IPS DF 6.9 (cell line): ENCODE results near the gene MAPKAPK2.

Experiments used
- DNase-seq: peaks from one replicate; pipeline ENCODE4 v3.0.0-alpha.2; 2013; ENCODE audit warnings: low read depth, low spot score
- H3K27ac ChIP-seq: one replicate; pipeline ENCODE4 v1.5.1; 2013; ENCODE audit warnings: low read length, control low read depth
- H3K27me3 ChIP-seq: 2 replicates; pipeline ENCODE4 v1.6.1; 2013; ENCODE audit warnings: mild to moderate bottlenecking, low read length; ENCODE audit not compliant: control insufficient read depth, insufficient read depth
- H3K36me3 ChIP-seq: 2 replicates; pipeline ENCODE4 v1.6.1; 2013; ENCODE audit warnings: low read length; ENCODE audit not compliant: control insufficient read depth, insufficient read depth
- H3K4me1 ChIP-seq: 2 replicates; pipeline ENCODE4 v1.6.1; 2013; ENCODE audit warnings: low read length; ENCODE audit not compliant: control insufficient read depth, insufficient read depth
- H3K4me3 ChIP-seq: 2 replicates; pipeline ENCODE4 v1.5.1; 2013; ENCODE audit warnings: mild to moderate bottlenecking, low read length
- H3K9me3 ChIP-seq: 2 replicates; pipeline ENCODE4 v1.6.1; 2013; ENCODE audit warnings: low read length, inconsistent platforms; ENCODE audit not compliant: control insufficient read depth, insufficient read depth
- WGBS: extraction: QIAGEN DNeasy Blood & Tissue Kit; methylation state at CpG from one replicate; pipeline ENCODE4 v1.1.7; 2013; ENCODE audit warnings: mixed read lengths, missing lambda C conversion rate; ENCODE audit not compliant: insufficient read length, insufficient coverage; 5-methylcytosine and 5-hydroxymethylcytosine counted together

MAPKAPK2 gene

GRCh38 chr1:206744683-206745082, 60.0 kb downstream of the MAPKAPK2 start:
- no peaks in the 10 kb centered on the region for H3K9me3 ChIP-seq
- H3K36me3 ChIP-seq: no peaks in the 10 kb centered on the region
- H3K27me3 ChIP-seq: no peaks in the 10 kb centered on the region
- no peak for DNase-seq
- no CpG with 5 or more reads among the region's 4 CpGs for WGBS
- H3K4me3 ChIP-seq: no peak overlapping the region
- peaks cover 1% of the 10 kb centered on the region; the same call in 1 of the 2 replicates for H3K4me1 ChIP-seq
- no peak overlapping the region for H3K27ac ChIP-seq

- no peak overlapping the region for H3K27ac ChIP-seq
- DNase-seq: no peak
- H3K36me3 ChIP-seq: no peaks in the 10 kb centered on the region
- no CpG with 5 or more reads among the region's 1 CpG for WGBS
- no peak overlapping the region for H3K4me3 ChIP-seq
- no peaks in the 10 kb centered on the region for H3K27me3 ChIP-seq
- H3K9me3 ChIP-seq: no peaks in the 10 kb centered on the region
- no peaks in the 10 kb centered on the region for H3K4me1 ChIP-seq
These were observed 60.6 kb downstream of the MAPKAPK2 start for GRCh38 chr1:206745301-206745700.

DNA sequence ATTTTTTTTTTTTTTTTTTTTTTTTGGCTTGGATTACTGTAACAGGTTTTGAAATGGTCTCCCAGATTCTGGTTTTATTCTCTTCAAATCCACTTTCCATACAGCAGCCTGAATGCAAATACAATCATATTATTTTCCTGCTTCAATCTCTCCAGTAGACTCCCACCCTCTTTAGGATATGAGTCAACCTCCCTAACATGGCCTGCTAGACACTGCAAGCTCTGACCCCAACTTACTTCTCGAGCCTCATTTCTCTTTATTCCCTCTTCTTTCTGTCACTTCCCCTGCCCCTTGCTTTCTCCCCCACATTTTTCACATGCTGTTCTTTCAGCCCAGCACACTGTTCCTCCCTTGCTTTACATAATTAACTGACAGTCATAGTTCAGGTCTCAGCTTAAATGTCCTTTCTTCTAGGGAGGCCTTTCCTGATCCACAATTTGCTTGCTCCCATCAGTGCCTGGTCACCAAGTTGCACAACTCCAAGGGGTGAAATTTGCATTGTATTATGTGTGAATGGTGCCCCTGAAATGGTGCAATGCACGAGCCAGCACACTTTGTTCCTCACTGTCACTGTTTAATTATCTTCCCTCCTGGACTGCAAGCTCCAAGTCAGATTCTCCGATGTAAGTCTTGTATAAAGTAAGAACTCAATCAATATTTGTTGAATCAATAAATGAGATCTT, 63.8 kb downstream of the MAPKAPK2 start:
- WGBS: no CpG with 5 or more reads among the region's 3 CpGs
- no peak overlapping the region for H3K4me3 ChIP-seq
- no peaks in the 10 kb centered on the region for H3K4me1 ChIP-seq
- DNase-seq: no peak
- H3K36me3 ChIP-seq: no peaks in the 10 kb centered on the region
- no peaks in the 10 kb centered on the region for H3K9me3 ChIP-seq
- no peaks in the 10 kb centered on the region for H3K27me3 ChIP-seq
- H3K27ac ChIP-seq: no peak overlapping the region

GRCh38 chr1:206751891-206752290, 67.2 kb downstream of the MAPKAPK2 start:
- no CpG with 5 or more reads among the region's 5 CpGs for WGBS
- Histone ChIP-seq H3K4me1 (no peaks in the 10 kb centered on the region), H3K27me3 (no peaks in the 10 kb centered on the region), H3K36me3 (no peaks in the 10 kb centered on the region), H3K27ac (no peak overlapping the region), H3K9me3 (no peaks in the 10 kb centered on the region), H3K4me3 (no peak overlapping the region)
- no peak for DNase-seq

DNA sequence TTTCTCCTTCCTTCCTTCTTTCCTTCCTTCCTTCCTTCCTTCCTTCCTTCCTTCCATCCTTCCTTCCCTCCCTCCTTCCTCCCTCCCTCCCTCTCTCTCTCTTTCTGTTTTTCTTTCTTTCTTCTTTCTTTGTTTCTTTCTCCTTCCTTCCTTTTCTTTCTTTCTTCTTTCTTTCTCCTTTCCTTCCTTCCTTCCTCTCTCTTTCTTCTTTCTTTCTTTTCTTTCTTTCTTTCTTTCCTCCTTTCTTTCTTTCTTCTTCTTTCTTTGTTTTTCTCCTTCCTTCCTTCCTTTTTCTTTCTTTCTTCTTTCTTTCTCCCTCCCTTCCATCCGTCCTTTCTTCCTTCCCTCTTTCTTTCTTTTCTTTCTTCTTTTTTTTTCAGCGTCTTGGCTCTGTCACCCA, 67.8 kb downstream of the MAPKAPK2 start:
- no peaks in the 10 kb centered on the region for H3K9me3 ChIP-seq
- no peak overlapping the region for H3K4me3 ChIP-seq
- no CpG with 5 or more reads among the region's 2 CpGs for WGBS
- no peaks in the 10 kb centered on the region for H3K27me3 ChIP-seq
- no peaks in the 10 kb centered on the region for H3K4me1 ChIP-seq
- H3K36me3 ChIP-seq: no peaks in the 10 kb centered on the region
- no peak for DNase-seq
- H3K27ac ChIP-seq: no peak overlapping the region

DNA sequence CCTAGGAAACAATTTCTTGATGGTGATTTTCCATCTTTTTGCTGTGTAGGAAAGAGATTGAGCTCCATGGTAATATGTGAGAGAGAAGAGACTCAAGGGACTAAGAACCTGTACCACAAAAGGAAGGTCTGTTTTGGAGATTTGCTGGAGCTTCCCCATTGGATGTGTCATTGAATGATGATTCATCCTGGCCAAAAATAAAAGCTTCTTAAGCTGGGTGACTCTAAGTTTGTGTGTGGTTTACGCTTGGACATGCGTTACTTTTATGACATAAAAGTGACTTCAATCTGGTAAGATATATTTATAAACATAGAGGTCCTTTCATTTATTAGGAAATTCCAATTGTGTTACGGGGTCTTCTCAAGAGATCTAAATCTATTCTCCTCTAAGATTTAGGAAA, 68.4 kb downstream of the MAPKAPK2 start:
- Histone ChIP-seq H3K9me3 (no peaks in the 10 kb centered on the region), H3K27ac (no peak overlapping the region), H3K27me3 (no peaks in the 10 kb centered on the region), H3K4me1 (no peaks in the 10 kb centered on the region), H3K36me3 (no peaks in the 10 kb centered on the region), H3K4me3 (no peak overlapping the region)
- no CpG with 5 or more reads among the region's 3 CpGs for WGBS
- DNase-seq: no peak

DNA sequence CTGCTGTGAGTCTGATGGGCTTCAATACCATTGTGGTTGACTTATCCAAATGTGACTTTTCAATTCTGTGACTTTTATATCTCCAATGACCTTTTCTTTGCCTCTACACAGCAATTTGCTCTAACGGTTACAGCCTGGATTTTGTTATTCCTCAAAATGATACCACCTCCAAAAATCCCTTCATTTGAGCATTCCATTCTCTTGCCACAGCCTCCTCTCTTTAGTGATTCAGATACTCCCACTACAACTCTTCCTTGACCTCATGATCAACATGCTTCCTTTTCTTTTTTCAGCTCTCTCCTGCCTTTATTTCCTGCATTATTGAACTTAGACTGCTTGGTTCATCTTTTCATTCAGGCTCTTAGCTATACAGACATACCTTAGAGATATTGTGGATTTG, 69.3 kb downstream of the MAPKAPK2 start:
- Histone ChIP-seq H3K4me3 (no peak overlapping the region), H3K27ac (no peak overlapping the region), H3K4me1 (no peaks in the 10 kb centered on the region), H3K27me3 (no peaks in the 10 kb centered on the region), H3K9me3 (no peaks in the 10 kb centered on the region), H3K36me3 (no peaks in the 10 kb centered on the region)
- no CpG with 5 or more reads among the region's 1 CpG for WGBS
- no peak for DNase-seq

GRCh38 chr1:206757524-206758266, 73.0 kb downstream of the MAPKAPK2 start:
- Histone ChIP-seq H3K27ac (no peak overlapping the region), H3K27me3 (no peaks in the 10 kb centered on the region), H3K36me3 (no peaks in the 10 kb centered on the region), H3K4me3 (no peak overlapping the region), H3K9me3 (no peaks in the 10 kb centered on the region), H3K4me1 (no peaks in the 10 kb centered on the region)
- no CpG with 5 or more reads among the region's 13 CpGs for whole genome bisulfite sequencing
- no peak for DNase-seq

DNA sequence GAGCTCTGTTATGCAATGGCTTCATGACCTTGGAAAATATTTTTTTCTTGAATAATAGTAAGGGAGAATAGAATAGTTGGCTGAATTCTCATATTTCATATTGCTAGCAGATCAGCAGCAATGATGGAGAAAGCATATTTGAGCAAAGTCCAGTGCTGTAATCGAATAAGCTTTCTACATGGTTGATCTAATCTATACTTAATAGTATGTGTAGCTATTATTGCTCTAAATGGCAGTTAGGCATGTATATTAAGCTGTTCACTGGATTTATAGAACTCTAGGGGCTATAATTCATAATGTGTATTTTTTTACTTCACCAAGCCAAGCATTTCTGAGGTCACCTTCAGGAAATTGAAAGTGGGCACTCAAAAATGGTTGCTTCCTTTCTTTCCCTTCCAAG, 75.9 kb downstream of the MAPKAPK2 start:
- no peaks in the 10 kb centered on the region for H3K27me3 ChIP-seq
- no peak for DNase-seq
- no peaks in the 10 kb centered on the region for H3K9me3 ChIP-seq
- no peak overlapping the region for H3K27ac ChIP-seq
- WGBS: no CpG with 5 or more reads among the region's 1 CpG
- no peaks in the 10 kb centered on the region for H3K36me3 ChIP-seq
- no peaks in the 10 kb centered on the region for H3K4me1 ChIP-seq
- no peak overlapping the region for H3K4me3 ChIP-seq

- no CpG with 5 or more reads among the region's 6 CpGs for WGBS
- no peak overlapping the region for H3K4me3 ChIP-seq
- H3K4me1 ChIP-seq: no peaks in the 10 kb centered on the region; the same call in 1 of the 2 replicates
- H3K27me3 ChIP-seq: no peaks in the 10 kb centered on the region
- no peak for DNase-seq
- no peaks in the 10 kb centered on the region for H3K36me3 ChIP-seq
- no peaks in the 10 kb centered on the region for H3K9me3 ChIP-seq
- no peak overlapping the region for H3K27ac ChIP-seq
These were observed 76.6 kb downstream of the MAPKAPK2 start for GRCh38 chr1:206761159-206761768.
